ENCODE measurements around the gene MCM3AP.

GRCh38 chr21:46317710-46318463 lies 32.5 kb upstream of the MCM3AP start:
- no peak for TF ChIP-seq EZH2 (IDR thresholded peaks at IDR 0.05; ENCODE audit: low read length, unreplicated experiment)
- TF ChIP-seq CTCF (conservative IDR thresholded peaks at IDR 0.05; ENCODE audit: low read depth, low read length): no peak
